Right lobe of liver (tissue), 6 donors: ENCODE measurements around the gene ANKRD13D. TPM values are rescaled to one million over a fixed set of nuclear protein-coding genes. Genes with fewer than 3 reads are reported as not detected.

Experiments
- ATAC-seq, 4 donors: fragments of 200-7000 bp; cut with Tn5 transposase; one replicate each; pipeline ENCODE4 v1.9.1; 2020; ENCODE audit warnings: mild to moderate bottlenecking in 4 of 4, moderate library complexity in 4 of 4
- DNase-seq, 3 donors: peaks; one replicate each; pipeline ENCODE4 v3.0.0-alpha.2; 2020
- H3K27ac ChIP-seq, 3 donors: fragments of 200-600 bp; one replicate each; pipeline ENCODE4 v1.8.0; 2022
- H3K27me3 ChIP-seq, 2 donors: fragments of 200-600 bp; one replicate each; pipeline ENCODE4 v1.8.0; 2022
- H3K36me3 ChIP-seq, 4 donors: fragments of 200-600 bp; sonication (generic) in 1 of 4; one replicate each; pipeline versions ENCODE4 v1.5.1 to v1.8.0; 2017 to 2022; ENCODE audit warnings: control low read depth in 1 of 4
- H3K4me1 ChIP-seq, 4 donors: fragments of 200-600 bp; sonication (generic) in 1 of 4; one replicate each; pipeline versions ENCODE4 v1.5.1 to v1.8.0; 2017 to 2022; ENCODE audit warnings: control low read depth in 1 of 4
- H3K4me3 ChIP-seq, 3 donors: fragments of 200-600 bp; one replicate each; pipeline ENCODE4 v1.8.0; 2022
- H3K9me3 ChIP-seq, 4 donors: fragments of 200-600 bp; sonication (generic) in 1 of 4; one replicate each; pipeline versions ENCODE4 v1.5.1 to v1.8.0; 2017 to 2022; ENCODE audit warnings: control low read depth in 1 of 4
- POLR2A ChIP-seq: fragments of 450-650 bp; IDR thresholded peaks from one replicate; pipeline ENCODE4 v1.6.1; 2017; ENCODE audit warnings: antibody characterized with exemption, mild to moderate bottlenecking
- WGBS: methylation state at CpG from one replicate; pipeline ENCODE4 v1.1.6; 2018; ENCODE audit warnings: low coverage, low lambda C conversion rate; ENCODE audit not compliant: insufficient coverage; ENCODE audit errors: missing lambda C conversion rate; 5-methylcytosine and 5-hydroxymethylcytosine counted together
- intact Hi-C, 2 donors: fragments of 100-400 bp; cut with DNase I; formaldehyde crosslinking; loops; one replicate each; pipeline versions ENCODE4 v1.11.2 to v1.14.1; 2022
- total RNA-seq, 6 experiments: library from RNA; depleted of rRNA in 2 of 6; stranded (reverse); fragments of >200 nt in 2 of 6; fragmentation: NEBNext Ultra II Directional in 3 of 6; extraction: Animal tissue kit (Norgen Biotek cat#: 25700) in 3 of 6; gene quantifications; one replicate each; pipeline versions ENCODE4 v1.1.0 to v1.2.4, GENCODE V29; 2016 to 2023
- TF ChIP-seq, protein P1 (sequence below), 4 donors: fragments of 200-600 bp in 3 of 4; fragments of 450-650 bp in 1 of 4; IDR thresholded peaks; one replicate each; pipeline versions ENCODE4 v1.5.1 to v1.8.0; 2016 to 2022; ENCODE audit warnings: antibody characterized with exemption in 4 of 4, mild to moderate bottlenecking in 2 of 4
- donor health status: DM: no; HTN: yes; CAD: no.
- donor health status: DM: no; HTN: no; CAD: no.
- donor health status: DM: no; HTN: no; CAD: no.
- donor health status: DM: no; HTN: yes; CAD: no.
- donor health status: DM: no; HTN: yes; CAD: no.

The ANKRD13D gene
- total RNA-seq, 6 experiments from 2014 or later: 7.7 to 14.1 (median 10.4) TPM

DNA sequence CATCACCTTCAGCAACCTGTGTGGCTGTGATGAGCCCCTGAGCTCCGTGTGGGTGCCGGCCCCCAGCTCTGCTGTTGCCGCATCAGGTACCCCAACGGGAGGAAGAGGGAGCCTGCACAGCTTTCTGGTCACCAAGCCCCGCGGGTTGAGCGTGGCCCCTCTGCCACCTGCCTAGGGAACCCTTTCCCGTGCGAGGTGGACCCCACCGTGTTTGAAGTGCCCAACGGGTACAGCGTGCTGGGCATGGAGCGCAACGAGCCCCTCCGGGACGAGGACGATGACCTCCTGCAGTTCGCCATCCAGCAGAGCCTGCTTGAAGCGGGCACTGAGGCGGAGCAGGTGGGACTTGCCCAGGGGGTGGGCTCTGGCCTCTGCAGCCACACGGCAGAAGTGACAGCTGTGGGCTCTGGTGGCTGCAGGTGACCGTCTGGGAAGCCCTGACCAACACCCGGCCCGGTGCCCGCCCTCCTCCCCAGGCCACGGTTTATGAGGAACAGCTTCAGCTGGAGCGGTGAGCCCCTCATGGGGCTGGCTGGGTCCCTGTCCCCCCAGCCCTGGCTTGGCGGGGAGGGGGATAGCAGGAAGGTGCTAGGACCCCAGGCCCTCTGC is 12.3 kb downstream of the ANKRD13D start:
- H3K9me3 ChIP-seq: no peaks in the 10 kb centered on the region
- 90% methylated on average over 2 of the region's 28 CpGs for WGBS
- H3K27ac ChIP-seq: no peak overlapping the region
- H3K4me1 ChIP-seq: peaks cover 0 to 22% (median 8%) of the 10 kb centered on the region in 4 donors
- H3K36me3 ChIP-seq: peaks cover 0 to 11% (median 3%) of the 10 kb centered on the region in 4 donors
- no peaks in the 10 kb centered on the region for H3K27me3 ChIP-seq
- ATAC-seq (no peak), DNase-seq (peak in 2 of 3 donors; percentile 50 to 57)
- TF ChIP-seq, protein P1, sequence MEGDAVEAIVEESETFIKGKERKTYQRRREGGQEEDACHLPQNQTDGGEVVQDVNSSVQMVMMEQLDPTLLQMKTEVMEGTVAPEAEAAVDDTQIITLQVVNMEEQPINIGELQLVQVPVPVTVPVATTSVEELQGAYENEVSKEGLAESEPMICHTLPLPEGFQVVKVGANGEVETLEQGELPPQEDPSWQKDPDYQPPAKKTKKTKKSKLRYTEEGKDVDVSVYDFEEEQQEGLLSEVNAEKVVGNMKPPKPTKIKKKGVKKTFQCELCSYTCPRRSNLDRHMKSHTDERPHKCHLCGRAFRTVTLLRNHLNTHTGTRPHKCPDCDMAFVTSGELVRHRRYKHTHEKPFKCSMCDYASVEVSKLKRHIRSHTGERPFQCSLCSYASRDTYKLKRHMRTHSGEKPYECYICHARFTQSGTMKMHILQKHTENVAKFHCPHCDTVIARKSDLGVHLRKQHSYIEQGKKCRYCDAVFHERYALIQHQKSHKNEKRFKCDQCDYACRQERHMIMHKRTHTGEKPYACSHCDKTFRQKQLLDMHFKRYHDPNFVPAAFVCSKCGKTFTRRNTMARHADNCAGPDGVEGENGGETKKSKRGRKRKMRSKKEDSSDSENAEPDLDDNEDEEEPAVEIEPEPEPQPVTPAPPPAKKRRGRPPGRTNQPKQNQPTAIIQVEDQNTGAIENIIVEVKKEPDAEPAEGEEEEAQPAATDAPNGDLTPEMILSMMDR (IDR thresholded peaks at IDR 0.05): no peak
- TF ChIP-seq POLR2A: no peak
- intact Hi-C loops: no loop called here
- H3K4me3 ChIP-seq: no peak overlapping the region

DNA sequence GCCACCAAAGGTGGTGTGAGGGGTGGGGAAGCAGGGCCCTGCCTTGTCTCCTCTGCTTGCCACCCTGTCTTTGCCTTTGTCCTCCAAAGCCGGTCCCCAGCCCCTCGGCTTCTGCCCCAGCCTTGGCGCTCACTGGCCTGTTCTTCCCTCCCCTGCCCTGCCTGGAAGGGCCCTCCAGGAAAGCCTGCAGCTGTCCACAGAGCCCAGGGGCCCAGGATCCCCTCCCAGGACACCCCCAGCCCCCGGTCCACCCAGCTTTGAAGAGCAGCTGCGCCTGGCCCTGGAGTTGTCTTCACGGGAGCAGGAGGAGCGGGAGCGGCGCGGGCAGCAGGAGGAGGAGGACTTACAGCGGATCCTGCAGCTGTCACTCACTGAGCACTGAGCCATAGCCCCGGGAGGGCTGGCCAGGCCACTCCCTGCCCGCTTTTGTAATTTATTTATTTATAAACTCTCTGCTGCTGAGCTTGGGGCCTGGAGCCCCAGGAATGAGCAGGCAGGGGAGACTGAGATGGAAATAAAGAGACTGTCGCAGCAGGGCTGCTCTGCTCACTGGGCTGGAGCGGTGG is 12.9 kb downstream of the ANKRD13D start:
- no peak for TF ChIP-seq POLR2A
- TF ChIP-seq, protein P1 (IDR thresholded peaks at IDR 0.05): no peak

DNA sequence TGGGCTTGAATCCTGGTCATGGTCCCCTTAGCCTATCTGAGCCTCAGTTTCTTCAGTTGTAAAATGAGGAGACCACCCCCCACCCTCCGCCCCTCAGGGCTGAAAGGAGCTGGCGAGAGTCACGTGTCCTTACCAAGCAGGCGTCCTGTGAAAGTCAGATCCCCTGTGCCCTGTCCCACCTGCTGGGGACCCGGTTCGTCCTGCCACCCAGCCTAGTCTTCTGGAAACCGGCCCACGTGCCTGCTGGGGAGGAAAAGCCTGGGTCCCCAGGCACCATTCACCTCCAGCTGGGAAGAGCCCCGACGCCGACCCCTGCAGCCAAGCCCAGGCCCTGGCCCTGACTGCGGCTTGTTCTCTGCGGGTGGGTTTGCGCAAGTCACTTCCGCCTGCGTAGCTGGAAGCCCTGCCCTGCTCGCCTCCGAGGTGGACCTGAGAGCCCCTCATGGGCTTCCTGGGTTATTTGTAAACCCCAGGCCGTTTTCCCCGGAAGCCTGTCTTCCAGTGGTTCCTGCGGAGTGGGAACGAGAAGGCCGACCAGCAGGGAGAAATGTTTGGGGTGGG is 13.5 kb downstream of the ANKRD13D start:
- Histone ChIP-seq H3K27me3 (no peaks in the 10 kb centered on the region), H3K4me1 (peaks cover 0 to 22% (median 8%) of the 10 kb centered on the region in 4 donors), H3K36me3 (peaks cover 0 to 8% (median 1%) of the 10 kb centered on the region in 4 donors), H3K4me3 (peak overlapping the region; percentile 93 to 99 (median 96)), H3K27ac (peak overlapping the region; percentile 36 to 75 (median 57)), H3K9me3 (no peaks in the 10 kb centered on the region)
- TF ChIP-seq, protein P1 (IDR thresholded peaks at IDR 0.05): no peak
- TF ChIP-seq POLR2A: no peak
- 27% methylated on average over 7 of the region's 23 CpGs for WGBS
- DNase-seq (peak; percentile 59 to 70 (median 69)), ATAC-seq (peak; percentile 32 to 58 (median 50))
- intact Hi-C loops: no loop called here

More for the DNA sequence above, 12.9 kb downstream of the ANKRD13D start:
- H3K27me3 ChIP-seq: no peaks in the 10 kb centered on the region
- no peaks in the 10 kb centered on the region for H3K9me3 ChIP-seq
- H3K27ac ChIP-seq: peak overlapping the region in 1 of 3 donors; percentile 75
- peaks cover 0 to 9% (median 1%) of the 10 kb centered on the region in 4 donors for H3K36me3 ChIP-seq
- 44% methylated on average over 9 of the region's 15 CpGs for WGBS
- peak overlapping the region; percentile 93 to 99 (median 96) for H3K4me3 ChIP-seq
- peak; percentile 64 to 69 (median 68) for ATAC-seq
- intact Hi-C loops: no loop called here
- H3K4me1 ChIP-seq: peaks cover 0 to 22% (median 8%) of the 10 kb centered on the region in 4 donors
- DNase-seq: peak; percentile 74 to 77 (median 76)

DNA sequence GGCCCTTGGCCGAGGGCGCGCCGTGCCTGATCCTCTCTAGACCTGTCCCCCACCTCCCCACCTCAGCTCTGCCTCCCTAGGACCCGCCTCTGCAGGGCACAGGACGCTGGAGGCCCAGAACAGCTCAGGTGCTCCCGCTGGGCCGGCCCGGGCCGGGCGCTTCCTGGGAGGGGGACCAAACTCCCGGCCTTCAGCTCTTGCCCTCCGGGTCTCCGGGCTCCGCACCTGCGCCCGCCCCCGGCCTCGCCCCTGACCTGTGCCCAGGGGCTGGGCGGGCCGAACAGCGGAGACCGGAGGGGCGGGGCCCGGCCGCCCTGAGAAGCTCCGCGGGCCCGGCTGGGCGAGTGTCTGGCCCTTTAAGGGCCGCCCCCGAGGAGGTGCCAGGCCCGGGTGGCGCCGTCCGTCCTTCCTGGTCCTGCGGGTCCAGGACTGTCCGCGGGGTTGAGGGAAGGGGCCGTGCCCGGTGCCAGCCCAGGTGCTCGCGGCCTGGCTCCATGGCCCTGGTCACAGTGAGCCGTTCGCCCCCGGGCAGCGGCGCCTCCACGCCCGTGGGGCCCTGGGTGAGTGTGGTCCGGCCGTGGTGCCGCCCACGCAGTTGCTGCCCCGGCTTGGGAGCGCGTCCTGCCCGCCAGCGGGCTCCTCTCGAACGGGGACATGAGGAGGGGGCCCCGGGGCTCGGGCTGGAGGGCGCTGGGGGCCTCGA is 14.2 kb downstream of the ANKRD13D start, which contains the start of gene SSH3:
TSS of gene SSH3 (plus strand) at position 399 of the 703 bp plus-strand sequence. CDS start at position 495, 96 bp downstream.
- Histone ChIP-seq H3K4me3 (peak within 1 kb of the TSS; percentile 93 to 99 (median 96)), H3K4me1 (peaks cover 0 to 22% (median 8%) of the 10 kb centered on the region in 4 donors), H3K36me3 (peaks cover 0 to 10% (median 1%) of the 10 kb centered on the region in 4 donors), H3K27ac (peak within 1 kb of the TSS; percentile 44 to 75 (median 57)), H3K27me3 (no peaks in the 10 kb centered on the region), H3K9me3 (no peaks in the 10 kb centered on the region)
- ATAC-seq (peak; percentile 91 to 96 (median 94)), DNase-seq (peak; percentile 92 to 94 (median 93))
- TF ChIP-seq, protein P1 (IDR thresholded peaks at IDR 0.05): no peak
- peak; percentile 43 for TF ChIP-seq POLR2A
- 0% methylated on average over 14 of the region's 65 CpGs for WGBS
- intact Hi-C loops: no loop called here
